Hepatic stellate cell (primary cell): ENCODE measurements around the gene FAM50B.
A peak's percentile ranks its signal among the peaks of the same experiment; 100 is the strongest.

Source experiments
- DNase-seq: peaks from one replicate; pipeline ENCODE4 v3.0.0; 2011; ENCODE audit warnings: low spot score

FAM50B gene

DNA sequence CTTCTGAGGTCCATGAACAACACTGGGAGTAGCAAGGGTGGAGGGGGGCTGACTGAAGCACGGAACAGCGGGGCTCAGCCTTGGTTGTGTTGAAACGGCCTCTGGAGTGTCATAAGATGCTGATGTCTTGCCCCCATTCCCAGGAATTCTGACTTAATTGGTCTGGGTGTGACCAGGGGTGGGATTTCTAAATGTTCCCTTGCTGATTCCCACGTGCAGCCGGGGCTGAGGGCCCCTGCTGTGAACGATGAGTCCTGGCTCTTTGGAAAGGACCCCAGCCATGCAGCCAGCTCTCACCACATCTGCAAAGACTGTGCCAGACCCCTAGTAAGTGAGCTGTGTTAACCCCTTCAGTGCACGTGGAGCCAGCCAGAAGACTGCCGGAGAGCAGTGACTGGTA, 28.6 kb upstream of the FAM50B start:
- DNase-seq: no peak

DNA sequence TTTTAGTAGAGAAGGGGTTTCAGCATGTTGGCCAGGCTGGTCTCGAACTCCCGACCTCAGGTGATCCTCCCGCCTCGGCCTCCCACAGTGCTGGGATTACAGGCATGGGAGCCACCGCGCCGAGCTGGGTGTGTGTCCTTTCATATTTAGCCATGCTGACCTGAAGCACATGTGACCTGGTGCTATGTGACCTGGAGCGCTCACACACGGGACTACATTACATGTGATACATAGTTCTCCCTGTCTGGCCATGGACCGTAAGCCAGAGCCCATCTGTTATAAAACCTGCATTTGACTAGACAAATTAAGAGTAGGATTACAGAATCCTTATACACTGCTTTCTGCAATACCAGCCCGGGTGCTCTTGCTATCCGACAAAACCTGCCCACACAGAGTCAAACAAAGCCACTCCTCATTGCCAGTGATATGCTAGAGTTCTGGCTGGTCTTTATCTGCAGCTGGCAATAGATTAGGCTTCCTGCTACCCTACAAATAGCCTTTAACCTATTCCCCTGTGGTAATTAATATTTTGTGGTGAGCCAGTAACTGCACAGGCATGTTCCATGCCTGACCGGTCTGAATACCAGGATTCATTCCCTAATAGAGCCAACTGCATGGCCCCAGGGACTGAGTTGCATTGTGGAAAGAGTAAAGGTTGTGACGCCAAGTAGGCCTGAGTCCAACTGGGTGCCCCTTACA, 26.3 kb upstream of the FAM50B start:
- DNase-seq: no peak

DNA sequence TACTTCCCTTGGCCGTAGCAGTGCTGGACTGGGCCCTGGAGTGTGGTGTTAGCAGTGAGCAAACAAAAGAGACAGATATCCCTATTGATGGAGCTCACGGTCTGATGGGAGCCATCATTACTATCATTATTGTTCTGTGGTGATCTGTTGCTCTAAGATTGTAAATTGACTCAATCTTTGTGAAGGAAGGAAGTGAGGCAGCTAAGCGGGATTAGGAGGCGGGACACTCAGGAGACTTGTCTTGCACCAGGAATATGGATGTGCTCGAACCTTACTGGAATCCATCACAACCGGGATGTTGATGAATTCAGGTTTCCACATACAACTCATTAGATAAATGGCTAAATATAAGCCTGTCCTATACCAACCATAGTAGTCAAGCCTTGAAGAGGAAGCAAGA, 25.5 kb upstream of the FAM50B start:
- no peak for DNase-seq

DNA sequence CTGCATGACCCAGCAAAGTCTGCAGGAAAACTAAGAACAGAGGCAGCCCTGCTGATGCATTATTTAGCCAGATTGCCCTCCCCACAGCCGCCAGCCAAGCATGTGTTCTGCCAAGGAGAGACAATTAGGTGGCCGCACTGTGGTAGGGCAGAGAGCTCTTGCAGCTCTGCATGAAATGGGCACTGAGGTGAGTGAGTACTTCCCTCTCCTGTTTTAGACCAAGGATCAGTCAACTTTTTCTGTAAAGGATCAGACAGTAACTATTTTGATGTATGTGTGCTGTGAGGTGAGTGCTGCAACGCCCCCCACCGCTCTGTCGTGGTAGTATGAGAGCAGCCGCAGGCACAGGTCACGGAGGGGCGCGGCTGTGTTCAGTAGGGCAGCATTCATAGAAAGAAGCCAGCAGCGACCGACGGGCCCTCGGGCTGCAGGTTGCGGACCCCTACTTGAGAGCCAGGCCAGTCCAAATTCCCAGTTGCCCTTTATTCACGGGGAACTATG, 23.8 kb upstream of the FAM50B start:
- DNase-seq: no peak

DNA sequence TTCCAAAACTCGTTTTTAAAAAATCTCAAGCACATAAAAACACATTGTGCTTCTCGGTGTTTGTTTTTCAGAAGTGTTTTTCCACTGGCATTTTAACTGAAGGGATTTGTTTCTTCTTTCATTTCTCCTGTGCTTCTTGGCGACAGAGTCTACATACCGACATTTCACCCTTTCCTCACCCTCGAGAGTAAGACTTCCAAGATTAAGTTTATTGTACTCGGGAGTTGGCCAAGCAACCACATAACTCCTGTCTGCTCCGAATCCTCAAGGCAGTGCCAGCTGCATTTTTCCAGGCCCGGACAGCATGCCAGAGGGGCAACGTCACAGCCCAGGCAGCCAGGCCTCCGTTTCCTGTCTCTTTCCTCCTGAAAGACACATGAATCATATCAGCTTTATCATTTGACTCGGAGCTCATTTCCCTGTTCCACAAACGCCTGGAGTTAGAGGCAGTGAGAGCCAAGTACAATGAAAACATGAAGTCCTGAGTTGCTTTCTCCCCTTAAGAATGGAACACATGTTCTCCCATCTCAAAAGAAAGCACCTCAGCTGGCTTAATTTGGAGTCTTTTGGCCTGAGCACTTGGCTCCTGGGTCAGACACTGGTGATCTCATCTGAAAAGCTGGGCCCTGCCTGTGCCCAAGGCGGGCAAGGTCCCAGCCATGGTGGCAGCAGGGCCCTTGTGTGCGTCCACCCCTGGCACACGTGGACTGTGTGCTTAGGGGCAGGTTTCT, 23.2 kb upstream of the FAM50B start:
- DNase-seq: peak; percentile 92

DNA sequence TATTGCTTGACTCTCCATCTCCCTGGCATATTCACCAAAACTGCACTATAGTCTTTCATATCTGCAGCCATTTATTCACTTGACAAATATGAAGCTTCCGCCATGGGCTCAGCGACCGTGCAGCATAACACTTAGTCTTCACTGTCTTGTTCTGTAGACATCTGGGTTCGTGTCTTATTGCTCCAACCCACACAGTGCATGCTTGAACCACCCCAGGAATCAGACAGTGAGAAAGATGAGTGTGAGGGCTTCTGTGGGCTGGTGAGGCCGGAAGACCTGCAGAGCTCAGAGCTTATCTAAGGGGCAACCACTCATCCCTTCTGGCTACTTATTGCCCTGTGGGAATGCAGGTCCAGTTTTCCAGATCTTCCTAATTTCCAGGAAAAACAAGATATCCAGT, 19.9 kb upstream of the FAM50B start:
- DNase-seq: no peak

DNA sequence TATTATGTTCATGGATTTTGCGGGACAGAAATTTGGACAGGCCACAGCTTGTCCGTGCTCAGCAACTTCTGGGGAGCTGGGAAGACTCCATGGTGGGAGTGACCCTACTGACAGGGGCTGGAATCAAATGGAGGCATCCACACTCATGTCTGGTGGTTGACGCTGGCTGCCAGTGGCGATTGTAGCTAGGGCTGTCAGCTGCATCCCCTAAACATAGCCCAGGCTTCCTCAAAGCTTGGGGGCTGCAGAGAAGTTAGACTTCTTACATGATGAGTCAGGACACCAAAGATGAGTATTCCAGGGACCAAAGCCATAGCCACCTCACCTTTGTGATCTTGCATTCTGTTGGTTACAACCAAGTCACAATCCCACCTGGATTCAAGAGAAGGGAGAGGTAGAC, 18.4 kb upstream of the FAM50B start:
- no peak for DNase-seq

DNA sequence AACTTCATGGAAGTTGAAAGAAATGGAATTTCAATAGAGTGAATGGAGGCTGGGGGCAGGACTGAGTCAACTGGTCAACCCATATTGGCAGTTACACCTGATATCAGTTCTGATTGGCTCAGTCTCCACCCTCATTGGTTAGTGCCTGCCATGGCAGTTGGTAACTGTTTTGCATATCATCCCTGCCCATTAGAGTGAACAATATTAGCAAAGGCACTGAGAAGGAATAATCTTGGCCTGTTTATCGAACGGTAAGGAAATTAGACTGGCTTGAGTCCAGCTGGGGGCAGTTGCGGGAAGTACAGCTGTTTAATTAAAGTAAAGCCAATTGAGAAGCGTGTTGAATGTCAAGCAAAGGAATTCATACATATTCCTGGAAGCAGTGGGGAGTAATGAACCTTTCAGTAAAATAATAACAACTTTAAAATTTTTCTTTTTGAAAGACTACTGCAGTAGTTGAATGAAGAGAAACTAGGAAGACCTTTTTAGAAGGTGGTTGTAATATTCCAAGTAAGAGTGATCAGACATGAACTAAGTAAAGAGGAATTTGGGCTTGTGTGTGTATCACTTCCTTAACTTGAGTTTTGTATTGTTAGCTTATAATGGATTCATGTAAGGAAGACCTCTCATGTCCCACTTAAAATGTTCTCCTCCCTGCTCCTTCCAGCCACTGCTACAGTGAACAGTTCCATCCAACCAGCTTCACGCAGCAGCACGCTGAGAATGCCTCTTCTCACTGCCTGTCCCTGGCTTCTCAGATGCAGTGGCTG, 17.2 kb upstream of the FAM50B start:
- no peak for DNase-seq

DNA sequence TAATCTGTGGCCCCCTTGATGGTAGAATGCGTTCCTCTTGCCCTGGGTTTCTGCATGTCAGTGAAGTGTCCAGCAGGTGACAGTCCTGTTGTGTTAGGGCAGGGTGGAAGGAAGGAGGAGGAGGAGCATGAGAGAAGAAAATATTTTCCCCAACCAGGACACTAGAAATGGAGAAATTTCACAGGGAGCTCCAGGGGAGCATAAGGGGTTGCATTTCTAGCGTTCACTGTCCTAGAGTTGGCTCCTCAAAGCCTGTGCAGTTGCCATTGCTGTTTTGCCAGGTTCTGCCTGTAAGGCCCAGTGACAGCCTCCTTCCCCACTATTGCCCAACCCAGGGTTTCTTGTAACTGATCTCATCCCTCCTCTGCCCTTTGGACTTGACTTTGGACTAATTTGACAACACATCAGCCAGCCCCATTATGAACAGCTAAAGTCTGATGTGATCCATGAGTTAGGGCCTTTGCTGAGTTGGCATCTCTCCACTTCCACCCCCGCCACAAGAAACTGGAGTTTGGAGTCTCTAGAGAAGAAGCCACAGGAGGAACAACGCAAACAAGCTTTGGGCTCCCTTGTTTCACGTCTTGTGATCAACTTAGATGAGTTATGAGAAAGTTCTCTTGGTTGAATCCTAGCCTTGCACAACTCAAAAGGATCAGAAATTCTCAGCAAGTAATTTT, 14.0 kb upstream of the FAM50B start:
- no peak for DNase-seq

DNA sequence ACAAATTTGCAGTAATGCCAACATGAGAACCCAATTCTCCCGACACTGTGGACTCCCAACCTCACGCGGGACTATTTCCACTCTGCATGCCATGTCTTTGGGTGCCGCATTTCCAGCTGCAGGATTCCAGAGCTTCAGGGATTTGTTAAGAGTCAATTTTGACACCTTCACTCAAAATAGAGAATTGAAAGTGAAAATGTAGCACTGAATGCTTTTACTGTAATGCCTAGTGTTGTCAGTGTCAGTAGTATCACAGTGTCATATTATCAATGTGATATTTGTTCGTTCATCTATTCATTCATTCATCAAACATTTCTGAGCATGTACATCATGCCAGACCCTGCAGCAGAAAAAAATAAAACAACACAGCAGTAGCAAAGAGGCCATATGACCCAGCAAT, 13.4 kb upstream of the FAM50B start:
- no peak for DNase-seq

DNA sequence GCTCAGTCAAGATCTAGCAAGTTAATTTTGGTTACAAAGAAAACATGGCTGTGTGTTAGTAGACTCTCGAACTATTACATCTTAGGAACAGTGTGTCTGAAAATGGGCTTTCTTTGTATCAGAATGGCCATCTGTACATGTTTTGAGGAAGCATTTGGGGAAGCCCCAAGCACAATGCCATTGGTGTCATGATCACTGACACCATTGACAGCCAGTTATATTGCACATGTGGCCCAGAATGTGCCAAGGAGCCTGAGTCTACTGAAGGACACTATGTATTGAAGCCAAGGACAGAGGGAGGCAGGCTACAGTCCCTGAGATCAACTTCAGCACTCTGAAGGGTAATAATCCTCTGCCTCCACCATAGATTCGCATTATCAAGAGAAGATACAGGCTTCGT, 12.6 kb upstream of the FAM50B start:
- DNase-seq: no peak

DNA sequence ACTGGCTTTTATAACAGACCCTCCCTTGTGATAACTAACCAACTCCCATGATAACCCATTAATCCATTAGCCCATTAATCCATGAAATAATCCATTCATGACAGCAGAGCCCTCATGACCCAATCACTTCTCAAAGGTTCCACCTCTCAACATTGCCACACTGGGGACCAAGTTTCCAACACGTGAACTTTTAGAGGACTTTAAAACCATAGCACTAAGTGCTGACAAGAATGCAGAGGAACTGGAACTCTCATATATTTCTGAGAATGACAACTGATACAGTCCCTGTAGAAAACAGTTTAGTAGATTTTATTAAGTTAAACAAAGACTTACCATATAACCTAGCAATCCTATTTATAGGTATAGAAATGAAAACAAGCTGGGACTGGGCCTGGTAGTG, 11.4 kb upstream of the FAM50B start:
- DNase-seq: no peak

DNA sequence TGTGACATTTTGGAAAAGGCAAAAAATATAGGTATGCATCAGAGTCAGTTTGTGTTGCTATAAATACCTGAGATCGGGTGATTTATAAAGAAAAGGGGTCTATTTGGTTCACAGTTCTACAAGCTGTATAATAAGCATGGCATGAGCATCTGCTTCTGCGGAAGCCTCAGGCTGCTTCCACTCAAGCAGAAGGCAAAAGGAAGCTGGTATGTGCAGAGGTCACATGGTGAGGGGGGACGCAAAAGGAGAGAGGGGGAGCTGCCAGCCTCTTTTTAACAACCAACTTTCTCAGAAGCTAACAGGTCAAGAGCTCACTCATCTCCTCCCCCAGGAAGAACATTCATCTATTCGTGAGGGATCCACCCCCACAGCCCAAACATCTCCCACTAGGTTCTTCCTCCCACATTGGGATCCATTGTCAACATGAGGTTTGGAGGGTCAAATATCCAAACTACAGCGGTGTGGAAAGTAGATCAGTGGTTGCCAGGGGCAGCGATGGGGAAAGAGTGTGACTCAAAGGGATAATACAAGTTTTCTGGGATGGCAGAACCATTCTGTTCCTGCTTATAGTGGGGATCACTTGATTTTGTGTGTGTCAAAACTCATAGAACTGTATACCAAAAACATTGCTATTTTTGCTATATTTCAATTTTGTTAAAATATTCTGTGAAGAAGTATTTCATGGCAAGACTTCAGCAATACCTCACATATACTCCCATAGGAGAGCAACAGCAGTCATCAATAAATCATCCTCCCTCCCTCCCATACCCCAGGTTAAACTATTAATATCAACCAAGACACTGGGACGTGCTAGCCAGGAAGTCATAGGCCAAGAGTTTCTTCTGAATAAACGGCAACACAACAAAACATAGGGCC, 9.9 kb upstream of the FAM50B start:
- DNase-seq: no peak

DNA sequence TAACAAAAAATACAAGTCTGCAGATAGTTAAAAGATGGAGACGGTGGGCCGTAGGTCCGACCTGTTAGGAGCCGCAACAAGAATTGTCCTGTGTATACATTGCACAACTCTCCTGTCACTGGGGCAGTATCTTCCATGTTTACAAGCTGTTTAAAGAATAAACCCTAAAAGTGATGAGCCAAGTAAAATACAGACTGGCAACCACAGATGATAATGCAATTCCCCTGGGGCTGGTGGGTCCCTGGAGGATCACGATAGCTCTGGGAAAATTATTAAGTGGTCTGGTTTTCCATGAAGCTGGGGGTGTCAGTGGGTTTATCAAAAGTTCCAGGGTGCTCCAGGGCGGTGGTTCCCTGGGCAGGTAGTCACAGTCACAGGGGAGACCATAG, 8.1 kb upstream of the FAM50B start:
- DNase-seq: no peak

DNA sequence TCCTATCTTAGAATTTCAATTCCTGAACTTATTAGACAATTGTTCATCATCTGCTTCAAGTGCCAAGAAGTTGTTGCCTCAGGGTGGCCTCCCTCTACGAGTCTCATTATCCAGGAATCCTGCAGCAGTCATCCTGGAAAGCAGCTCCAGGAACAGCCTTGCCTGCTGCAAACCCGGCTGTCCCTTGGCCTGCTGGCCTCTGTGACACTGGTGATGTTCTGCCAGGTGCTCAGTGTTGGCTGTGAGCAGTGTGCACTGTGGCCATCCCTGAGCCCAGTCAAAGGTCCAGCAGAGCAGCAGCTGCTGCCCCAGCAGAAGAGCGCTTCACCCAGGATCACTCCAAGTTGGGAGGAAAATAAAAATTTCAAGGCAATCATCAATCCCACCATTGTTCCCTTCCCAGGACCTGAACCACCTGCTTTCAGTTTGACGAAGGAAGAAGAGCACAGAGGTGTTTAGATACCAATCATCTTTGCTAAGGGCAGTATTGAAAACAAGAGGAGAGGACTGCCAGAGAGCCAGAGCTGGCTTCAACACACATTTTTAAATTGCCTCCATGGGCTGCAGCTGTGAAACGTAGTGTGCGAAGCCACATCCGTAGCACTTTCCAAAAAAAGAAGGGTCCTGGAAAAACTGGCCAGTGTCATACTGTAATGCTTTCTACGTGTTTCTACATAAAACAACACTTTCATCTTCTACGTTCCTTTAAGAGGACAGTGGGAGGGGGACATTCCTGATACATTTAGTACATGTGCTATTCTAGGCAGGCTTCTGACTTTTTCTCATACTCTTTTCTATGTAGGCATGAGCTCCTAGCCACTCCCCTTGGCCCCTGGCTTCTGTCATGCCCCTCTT, 7.2 kb upstream of the FAM50B start:
- DNase-seq: peak; percentile 63

DNA sequence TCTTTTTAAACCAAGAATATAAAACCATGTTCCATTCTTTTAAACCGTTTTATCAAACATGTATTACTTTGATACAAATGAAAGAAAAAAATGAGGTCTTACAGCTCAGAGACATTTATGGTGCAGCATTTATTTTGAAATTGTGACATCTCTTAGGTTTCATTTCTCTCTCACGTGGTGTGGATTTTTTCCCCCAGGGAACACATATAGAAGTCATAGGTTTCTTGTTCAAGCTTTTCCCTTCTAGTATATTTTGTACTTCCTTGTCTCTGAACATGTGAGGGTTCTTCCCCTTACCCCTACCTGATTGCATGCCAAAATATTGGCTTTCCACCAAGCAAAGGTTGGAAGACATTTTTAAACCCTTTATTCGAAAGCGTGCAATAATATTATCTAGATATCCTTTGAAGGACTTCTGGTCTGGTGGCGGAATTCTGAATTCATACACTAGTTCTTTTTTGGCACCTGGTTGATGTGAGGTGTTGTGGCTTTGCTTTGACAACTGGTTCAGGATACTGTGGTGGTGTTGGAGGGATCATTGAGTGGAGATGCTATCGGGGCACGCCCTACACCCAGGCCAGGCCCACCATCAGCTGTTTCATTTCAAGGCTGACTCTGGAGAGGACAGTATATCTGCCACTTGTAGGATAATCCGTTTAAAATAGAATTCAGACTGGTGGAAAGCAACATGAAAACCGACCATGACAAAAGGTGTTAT, 5.6 kb upstream of the FAM50B start:
- peak; percentile 41 for DNase-seq

DNA sequence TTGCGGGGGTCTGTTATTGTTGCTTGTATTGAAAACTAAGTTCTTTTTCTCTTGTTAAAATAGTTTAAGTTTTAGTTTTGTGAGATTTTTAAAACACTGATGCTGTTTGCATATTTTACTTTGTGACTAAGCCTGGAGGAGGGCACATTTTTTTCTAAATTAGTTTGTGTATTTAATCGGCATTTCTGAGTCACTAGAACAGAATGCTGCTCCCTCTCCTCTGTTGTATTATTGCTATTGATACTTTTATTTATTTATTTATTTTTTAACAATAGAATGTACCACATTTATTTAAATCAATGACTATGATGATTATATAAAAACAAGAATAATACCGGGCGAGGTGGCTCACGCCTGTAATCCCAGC, 5.1 kb upstream of the FAM50B start:
- peak; percentile 80 for DNase-seq

DNA sequence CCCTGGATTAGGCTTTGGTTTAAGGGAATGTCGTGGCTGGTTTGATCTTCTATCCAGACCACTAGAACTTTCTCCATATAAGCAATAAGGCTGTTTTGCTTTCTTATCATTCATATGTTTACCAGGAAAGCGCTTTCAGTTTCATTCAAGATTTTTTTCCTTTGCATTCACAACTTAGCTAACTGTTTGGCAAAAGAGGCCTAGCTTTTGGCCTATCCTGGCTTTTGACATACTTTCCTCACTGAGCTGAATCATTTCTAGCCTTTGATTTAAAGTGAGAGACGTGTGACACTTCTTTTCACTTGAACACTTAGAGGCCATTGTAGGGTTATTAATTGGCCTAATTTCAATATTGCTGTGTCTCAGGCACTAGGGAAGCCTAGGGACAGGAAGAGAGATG, 1.7 kb upstream of the FAM50B start:
- DNase-seq: no peak

DNA sequence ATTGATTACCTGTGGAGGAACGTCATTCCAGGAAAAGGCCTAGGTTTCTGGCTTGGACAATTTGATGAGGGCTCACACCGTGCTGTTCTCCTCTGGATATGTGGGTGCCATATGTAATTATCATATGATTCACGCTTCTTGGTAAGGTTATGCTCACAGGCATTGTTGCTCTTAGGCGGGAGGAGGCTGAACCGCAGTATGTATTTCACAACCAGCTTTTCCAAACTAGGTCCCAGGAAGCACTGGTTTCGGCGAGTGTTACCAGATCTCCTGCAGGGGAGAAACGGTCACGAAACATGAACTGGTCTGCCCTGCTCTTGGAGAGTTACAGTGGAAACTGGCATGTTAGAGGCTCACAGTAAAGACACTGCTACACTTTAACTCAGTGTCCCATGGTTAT, 793 bp upstream of the FAM50B start:
- no peak for DNase-seq
